DOHH2 (cell line): ENCODE results near the gene EPAS1.

Source experiments
- H3F3A ChIP-seq: fragments of 200-600 bp; sonication (generic), shearing (Covaris generic); 2 replicates; pipeline ENCODE4 v1.6.0; 2016; ENCODE audit warnings: antibody characterized with exemption, mild to moderate bottlenecking; ENCODE audit not compliant: control insufficient read depth, insufficient read depth
- H3K27ac ChIP-seq: fragments of 200-600 bp; sonication (generic); 2 replicates; pipeline ENCODE4 v1.5.1; 2014; ENCODE audit warnings: low read depth, mild to moderate bottlenecking, low read length, moderate library complexity
- H3K27me3 ChIP-seq: fragments of 200-600 bp; sonication (generic); 2 replicates; pipeline ENCODE4 v1.6.1; 2014; ENCODE audit warnings: mild to moderate bottlenecking, low read length, mixed read lengths; ENCODE audit not compliant: control insufficient read depth
- H3K36me3 ChIP-seq: fragments of 200-600 bp; sonication (generic); 2 replicates; pipeline ENCODE4 v1.6.1; 2014; ENCODE audit warnings: mild to moderate bottlenecking, low read length, moderate library complexity, mixed read lengths; ENCODE audit not compliant: control insufficient read depth
- H3K4me1 ChIP-seq: fragments of 200-600 bp; sonication (generic); 2 replicates; pipeline ENCODE4 v1.6.1; 2014; ENCODE audit warnings: mild to moderate bottlenecking, low read length, mixed read lengths; ENCODE audit not compliant: control insufficient read depth
- H3K4me2 ChIP-seq: fragments of 200-600 bp; sonication (generic); 2 replicates; pipeline ENCODE4 v1.6.0; 2014; ENCODE audit warnings: mild to moderate bottlenecking, low read length, moderate library complexity
- H3K4me3 ChIP-seq: fragments of 200-600 bp; sonication (generic); 2 replicates; pipeline ENCODE4 v1.5.1; 2014; ENCODE audit warnings: mild to moderate bottlenecking, low read length, mixed read lengths
- H3K79me2 ChIP-seq: fragments of 200-600 bp; sonication (generic); 2 replicates; pipeline ENCODE4 v1.6.1; 2014; ENCODE audit warnings: mild to moderate bottlenecking, low read length, mixed read lengths; ENCODE audit not compliant: control insufficient read depth
- H3K9me2 ChIP-seq: fragments of 200-600 bp; sonication (generic); replicated peaks from 2 replicates; pipeline ENCODE4 v1.6.1; 2014; ENCODE audit warnings: mild to moderate bottlenecking, low read length, mixed read lengths; ENCODE audit not compliant: control insufficient read depth
- H3K9me3 ChIP-seq: fragments of 200-600 bp; sonication (generic); 2 replicates; pipeline ENCODE4 v1.6.1; 2014; ENCODE audit warnings: antibody characterized with exemption, low read length, mixed read lengths; ENCODE audit not compliant: control insufficient read depth, insufficient read depth
- H4K20me1 ChIP-seq: fragments of 200-600 bp; sonication (generic); 2 replicates; pipeline ENCODE4 v1.6.0; 2014; ENCODE audit warnings: low read depth, mild to moderate bottlenecking, antibody characterized with exemption, low read length, moderate library complexity; ENCODE audit not compliant: control insufficient read depth, insufficient read depth
- EZH2phosphoT487 ChIP-seq: fragments of 200-600 bp; sonication (generic); IDR thresholded peaks from 2 replicates; pipeline ENCODE4 v1.6.1; 2017; ENCODE audit warnings: borderline replicate concordance, mild to moderate bottlenecking, antibody characterized with exemption, low read length, moderate library complexity, mixed read lengths
- TF ChIP-seq, protein P1 (sequence below): fragments of 200-600 bp; sonication (generic); IDR thresholded peaks from one replicate; pipeline ENCODE4 v1.5.1; 2014; ENCODE audit warnings: antibody characterized with exemption, mild to moderate bottlenecking, low read depth, low read length; ENCODE audit not compliant: poor library complexity, severe bottlenecking

The EPAS1 gene

DNA sequence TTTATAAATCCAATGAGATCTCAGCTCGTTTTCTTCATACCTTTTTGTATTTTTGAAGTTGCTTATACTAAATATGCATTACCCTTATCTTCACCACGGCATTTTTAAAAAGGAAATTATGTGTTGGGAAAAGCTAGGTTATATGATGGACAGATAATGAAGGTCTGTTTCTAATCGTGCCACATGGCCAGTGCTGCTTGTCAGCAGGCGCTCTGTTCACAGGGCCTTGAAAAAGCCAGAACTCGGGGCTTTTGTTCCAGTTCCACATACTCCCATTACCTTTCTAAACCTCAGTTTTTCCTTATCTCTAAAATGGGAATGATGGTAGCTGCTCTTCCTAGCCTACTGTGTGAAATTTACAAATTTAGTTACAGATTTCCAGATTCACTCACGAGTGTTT, 42.0 kb downstream of the EPAS1 start:
- no peaks in the 10 kb centered on the region for H4K20me1 ChIP-seq
- H3K4me2 ChIP-seq: no peak overlapping the region
- H3K27ac ChIP-seq: no peak overlapping the region
- H3K9me2 ChIP-seq: no peaks in the 10 kb centered on the region
- H3F3A ChIP-seq: no peaks in the 10 kb centered on the region
- no peaks in the 10 kb centered on the region for H3K4me1 ChIP-seq
- no peaks in the 10 kb centered on the region for H3K79me2 ChIP-seq
- H3K9me3 ChIP-seq: no peaks in the 10 kb centered on the region
- no peaks in the 10 kb centered on the region for H3K36me3 ChIP-seq
- peaks cover 14% of the 10 kb centered on the region for H3K27me3 ChIP-seq
- TF ChIP-seq, protein P1, sequence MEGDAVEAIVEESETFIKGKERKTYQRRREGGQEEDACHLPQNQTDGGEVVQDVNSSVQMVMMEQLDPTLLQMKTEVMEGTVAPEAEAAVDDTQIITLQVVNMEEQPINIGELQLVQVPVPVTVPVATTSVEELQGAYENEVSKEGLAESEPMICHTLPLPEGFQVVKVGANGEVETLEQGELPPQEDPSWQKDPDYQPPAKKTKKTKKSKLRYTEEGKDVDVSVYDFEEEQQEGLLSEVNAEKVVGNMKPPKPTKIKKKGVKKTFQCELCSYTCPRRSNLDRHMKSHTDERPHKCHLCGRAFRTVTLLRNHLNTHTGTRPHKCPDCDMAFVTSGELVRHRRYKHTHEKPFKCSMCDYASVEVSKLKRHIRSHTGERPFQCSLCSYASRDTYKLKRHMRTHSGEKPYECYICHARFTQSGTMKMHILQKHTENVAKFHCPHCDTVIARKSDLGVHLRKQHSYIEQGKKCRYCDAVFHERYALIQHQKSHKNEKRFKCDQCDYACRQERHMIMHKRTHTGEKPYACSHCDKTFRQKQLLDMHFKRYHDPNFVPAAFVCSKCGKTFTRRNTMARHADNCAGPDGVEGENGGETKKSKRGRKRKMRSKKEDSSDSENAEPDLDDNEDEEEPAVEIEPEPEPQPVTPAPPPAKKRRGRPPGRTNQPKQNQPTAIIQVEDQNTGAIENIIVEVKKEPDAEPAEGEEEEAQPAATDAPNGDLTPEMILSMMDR: no peak
- TF ChIP-seq EZH2phosphoT487: no peak
- H3K4me3 ChIP-seq: no peak overlapping the region

GRCh38 chr2:46339676-46340459, 42.7 kb downstream of the EPAS1 start:
- Histone ChIP-seq H3K4me2 (no peak overlapping the region), H3K79me2 (no peaks in the 10 kb centered on the region), H3K9me3 (no peaks in the 10 kb centered on the region), H3K36me3 (no peaks in the 10 kb centered on the region), H3K27me3 (peaks cover 18% of the 10 kb centered on the region), H3F3A (no peaks in the 10 kb centered on the region), H4K20me1 (no peaks in the 10 kb centered on the region), H3K27ac (no peak overlapping the region), H3K4me3 (no peak overlapping the region), H3K9me2 (no peaks in the 10 kb centered on the region), H3K4me1 (no peaks in the 10 kb centered on the region)
- TF ChIP-seq EZH2phosphoT487: no peak
- TF ChIP-seq, protein P1: no peak

DNA sequence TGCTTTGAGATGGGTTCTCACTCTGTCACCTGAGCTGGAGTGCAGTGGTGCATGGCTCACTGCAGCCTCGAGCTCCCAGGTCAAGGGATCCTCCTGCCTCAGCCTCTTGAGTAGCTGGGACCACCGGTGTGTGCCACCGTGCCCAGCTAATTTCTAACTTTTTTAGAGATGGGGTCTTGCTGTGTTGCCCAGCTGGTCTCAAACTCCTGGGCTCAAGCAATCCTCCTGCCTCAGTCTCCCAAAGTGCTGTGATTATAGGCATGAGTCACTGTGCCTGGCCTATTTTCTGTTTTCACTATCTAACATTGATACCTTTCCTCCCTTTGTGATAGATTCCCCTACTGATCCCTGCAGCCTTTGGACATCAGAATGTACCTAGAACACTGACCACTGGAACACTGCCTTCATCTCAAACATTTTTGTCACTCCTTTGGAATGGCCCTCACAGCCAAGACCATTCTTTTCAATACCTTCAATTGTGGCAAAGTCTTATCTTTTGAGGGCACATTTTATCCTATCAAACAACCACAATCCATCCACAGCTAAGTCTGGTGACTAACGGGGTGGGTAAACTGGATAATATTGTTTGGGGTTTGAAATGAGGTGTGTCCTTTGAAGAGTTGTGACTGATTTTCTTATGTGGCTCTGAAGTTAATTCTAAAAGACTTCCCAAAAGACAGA, 43.7 kb downstream of the EPAS1 start:
- no peak overlapping the region for H3K27ac ChIP-seq

More for the DNA sequence above, 43.7 kb downstream of the EPAS1 start:
- H3K9me2 ChIP-seq: no peaks in the 10 kb centered on the region
- no peaks in the 10 kb centered on the region for H3K4me1 ChIP-seq
- H3K4me2 ChIP-seq: no peak overlapping the region
- no peaks in the 10 kb centered on the region for H3K36me3 ChIP-seq
- no peaks in the 10 kb centered on the region for H3K79me2 ChIP-seq
- TF ChIP-seq, protein P1: no peak
- TF ChIP-seq EZH2phosphoT487: no peak
- H3K4me3 ChIP-seq: no peak overlapping the region
- no peaks in the 10 kb centered on the region for H4K20me1 ChIP-seq
- no peaks in the 10 kb centered on the region for H3F3A ChIP-seq
- peaks cover 18% of the 10 kb centered on the region for H3K27me3 ChIP-seq
- no peaks in the 10 kb centered on the region for H3K9me3 ChIP-seq
